ENCODE results near the gene ASS1. TPM values are rescaled to one million over a fixed set of nuclear protein-coding genes. Genes with fewer than 3 reads are reported as not detected.

The ASS1 gene
- total and polyA plus RNA-seq, 2 of the 13 experiments (the other 11 are each of a cell fraction or from before 2014, with no cell fraction given), result 77.6 to 122 TPM

DNA sequence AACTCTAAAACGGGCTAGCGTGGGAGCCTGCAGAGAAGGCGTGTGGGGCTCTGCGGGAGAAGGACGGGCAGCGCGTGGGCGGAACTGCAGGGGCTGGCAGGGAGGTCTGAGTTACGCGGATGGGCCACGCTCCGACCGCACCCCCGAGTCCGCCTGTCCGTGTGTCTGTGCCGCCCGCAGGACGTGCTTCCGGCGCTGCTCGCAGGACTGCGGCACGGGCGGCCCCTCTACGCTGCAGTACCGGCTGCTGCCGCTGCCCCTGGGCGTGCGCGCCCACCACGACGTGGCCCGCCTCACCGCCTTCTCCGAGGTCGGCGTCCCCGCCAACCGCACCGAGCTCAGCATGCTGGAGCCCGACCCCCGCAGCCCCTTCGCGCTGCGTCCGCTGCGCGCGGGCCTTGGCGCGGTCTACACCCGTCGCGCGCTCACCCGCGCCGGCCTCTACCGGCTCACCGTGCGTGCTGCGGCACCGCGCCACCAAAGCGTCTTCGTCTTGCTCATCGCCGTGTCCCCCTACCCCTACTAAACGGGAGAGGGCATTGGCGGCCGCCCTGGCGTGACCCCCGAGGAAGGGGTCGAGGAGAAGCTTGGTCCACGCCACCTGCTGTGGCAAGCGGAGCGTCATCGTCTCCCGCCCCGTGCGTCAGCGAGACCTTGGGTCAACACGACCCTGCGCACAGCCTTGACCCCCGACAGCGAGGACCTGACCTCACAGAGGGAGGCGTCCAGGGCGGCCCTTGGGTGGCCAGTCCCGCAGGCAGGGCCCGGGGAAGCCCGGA, 11.4 kb upstream of the ASS1 start (continued):
- TF ChIP-seq AGO1 (IDR thresholded peaks at IDR 0.05; ENCODE audit: low read depth, low read length, poor library complexity, severe bottlenecking) (no peak), ZMYM4 (CRISPR knock-in tag; IDR thresholded peaks at IDR 0.05) (peak; percentile 60; the same call in 1 of the 2 replicates), NFKB2 (CRISPR knock-in tag; IDR thresholded peaks at IDR 0.05; ENCODE audit: borderline replicate concordance) (peak; percentile 38; the same call in 1 of the 2 replicates), ZNF83 (CRISPR knock-in tag; IDR thresholded peaks at IDR 0.05; ENCODE audit: borderline replicate concordance) (peak; percentile 96), ZNF468 (CRISPR knock-in tag; IDR thresholded peaks at IDR 0.05) (0 out of 2 replicates have a peak, but pooled peaks have one; percentile 24), SCMH1 (CRISPR knock-in tag; IDR thresholded peaks at IDR 0.05; ENCODE audit: borderline replicate concordance) (no peak), ZSCAN20 (CRISPR knock-in tag; IDR thresholded peaks at IDR 0.05; ENCODE audit: borderline replicate concordance) (peak; percentile 17; the same call in 1 of the 2 replicates), MYNN (CRISPR knock-in tag; IDR thresholded peaks at IDR 0.05; ENCODE audit: low read depth) (no peak), RXRA (CRISPR knock-in tag; IDR thresholded peaks at IDR 0.05) (peak; percentile 78), RFX3 (CRISPR knock-in tag; IDR thresholded peaks at IDR 0.05) (no peak), RBFOX2 (IDR thresholded peaks at IDR 0.05; ENCODE audit: low read depth, low read length) (peak; percentile 47; the same call in 1 of the 2 replicates), ZNF724P (CRISPR knock-in tag; IDR thresholded peaks at IDR 0.05; ENCODE audit: borderline replicate concordance) (peak; percentile 38; the same call in 1 of the 2 replicates)
- TF ChIP-seq, protein P1, sequence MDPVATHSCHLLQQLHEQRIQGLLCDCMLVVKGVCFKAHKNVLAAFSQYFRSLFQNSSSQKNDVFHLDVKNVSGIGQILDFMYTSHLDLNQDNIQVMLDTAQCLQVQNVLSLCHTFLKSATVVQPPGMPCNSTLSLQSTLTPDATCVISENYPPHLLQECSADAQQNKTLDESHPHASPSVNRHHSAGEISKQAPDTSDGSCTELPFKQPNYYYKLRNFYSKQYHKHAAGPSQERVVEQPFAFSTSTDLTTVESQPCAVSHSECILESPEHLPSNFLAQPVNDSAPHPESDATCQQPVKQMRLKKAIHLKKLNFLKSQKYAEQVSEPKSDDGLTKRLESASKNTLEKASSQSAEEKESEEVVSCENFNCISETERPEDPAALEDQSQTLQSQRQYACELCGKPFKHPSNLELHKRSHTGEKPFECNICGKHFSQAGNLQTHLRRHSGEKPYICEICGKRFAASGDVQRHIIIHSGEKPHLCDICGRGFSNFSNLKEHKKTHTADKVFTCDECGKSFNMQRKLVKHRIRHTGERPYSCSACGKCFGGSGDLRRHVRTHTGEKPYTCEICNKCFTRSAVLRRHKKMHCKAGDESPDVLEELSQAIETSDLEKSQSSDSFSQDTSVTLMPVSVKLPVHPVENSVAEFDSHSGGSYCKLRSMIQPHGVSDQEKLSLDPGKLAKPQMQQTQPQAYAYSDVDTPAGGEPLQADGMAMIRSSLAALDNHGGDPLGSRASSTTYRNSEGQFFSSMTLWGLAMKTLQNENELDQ (CRISPR knock-in tag; IDR thresholded peaks at IDR 0.05; ENCODE audit: borderline replicate concordance), result no peak
- TF ChIP-seq, protein P2, sequence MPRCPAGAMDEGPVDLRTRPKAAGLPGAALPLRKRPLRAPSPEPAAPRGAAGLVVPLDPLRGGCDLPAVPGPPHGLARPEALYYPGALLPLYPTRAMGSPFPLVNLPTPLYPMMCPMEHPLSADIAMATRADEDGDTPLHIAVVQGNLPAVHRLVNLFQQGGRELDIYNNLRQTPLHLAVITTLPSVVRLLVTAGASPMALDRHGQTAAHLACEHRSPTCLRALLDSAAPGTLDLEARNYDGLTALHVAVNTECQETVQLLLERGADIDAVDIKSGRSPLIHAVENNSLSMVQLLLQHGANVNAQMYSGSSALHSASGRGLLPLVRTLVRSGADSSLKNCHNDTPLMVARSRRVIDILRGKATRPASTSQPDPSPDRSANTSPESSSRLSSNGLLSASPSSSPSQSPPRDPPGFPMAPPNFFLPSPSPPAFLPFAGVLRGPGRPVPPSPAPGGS (CRISPR knock-in tag; IDR thresholded peaks at IDR 0.05), result peak; percentile 59; the same call in 1 of the 2 replicates
- TF ChIP-seq, protein P3, sequence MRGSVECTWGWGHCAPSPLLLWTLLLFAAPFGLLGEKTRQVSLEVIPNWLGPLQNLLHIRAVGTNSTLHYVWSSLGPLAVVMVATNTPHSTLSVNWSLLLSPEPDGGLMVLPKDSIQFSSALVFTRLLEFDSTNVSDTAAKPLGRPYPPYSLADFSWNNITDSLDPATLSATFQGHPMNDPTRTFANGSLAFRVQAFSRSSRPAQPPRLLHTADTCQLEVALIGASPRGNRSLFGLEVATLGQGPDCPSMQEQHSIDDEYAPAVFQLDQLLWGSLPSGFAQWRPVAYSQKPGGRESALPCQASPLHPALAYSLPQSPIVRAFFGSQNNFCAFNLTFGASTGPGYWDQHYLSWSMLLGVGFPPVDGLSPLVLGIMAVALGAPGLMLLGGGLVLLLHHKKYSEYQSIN (CRISPR knock-in tag; IDR thresholded peaks at IDR 0.05; ENCODE audit: borderline replicate concordance), result no peak
- TF ChIP-seq, protein P4, sequence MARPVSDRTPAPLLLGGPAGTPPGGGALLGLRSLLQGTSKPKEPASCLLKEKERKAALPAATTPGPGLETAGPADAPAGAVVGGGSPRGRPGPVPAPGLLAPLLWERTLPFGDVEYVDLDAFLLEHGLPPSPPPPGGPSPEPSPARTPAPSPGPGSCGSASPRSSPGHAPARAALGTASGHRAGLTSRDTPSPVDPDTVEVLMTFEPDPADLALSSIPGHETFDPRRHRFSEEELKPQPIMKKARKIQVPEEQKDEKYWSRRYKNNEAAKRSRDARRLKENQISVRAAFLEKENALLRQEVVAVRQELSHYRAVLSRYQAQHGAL (CRISPR knock-in tag; IDR thresholded peaks at IDR 0.05; ENCODE audit: not compliant biosample characterization), result no peak
- TF ChIP-seq, protein P5, sequence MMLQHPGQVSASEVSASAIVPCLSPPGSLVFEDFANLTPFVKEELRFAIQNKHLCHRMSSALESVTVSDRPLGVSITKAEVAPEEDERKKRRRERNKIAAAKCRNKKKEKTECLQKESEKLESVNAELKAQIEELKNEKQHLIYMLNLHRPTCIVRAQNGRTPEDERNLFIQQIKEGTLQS (CRISPR knock-in tag; IDR thresholded peaks at IDR 0.05), result no peak
- TF ChIP-seq, protein P6, sequence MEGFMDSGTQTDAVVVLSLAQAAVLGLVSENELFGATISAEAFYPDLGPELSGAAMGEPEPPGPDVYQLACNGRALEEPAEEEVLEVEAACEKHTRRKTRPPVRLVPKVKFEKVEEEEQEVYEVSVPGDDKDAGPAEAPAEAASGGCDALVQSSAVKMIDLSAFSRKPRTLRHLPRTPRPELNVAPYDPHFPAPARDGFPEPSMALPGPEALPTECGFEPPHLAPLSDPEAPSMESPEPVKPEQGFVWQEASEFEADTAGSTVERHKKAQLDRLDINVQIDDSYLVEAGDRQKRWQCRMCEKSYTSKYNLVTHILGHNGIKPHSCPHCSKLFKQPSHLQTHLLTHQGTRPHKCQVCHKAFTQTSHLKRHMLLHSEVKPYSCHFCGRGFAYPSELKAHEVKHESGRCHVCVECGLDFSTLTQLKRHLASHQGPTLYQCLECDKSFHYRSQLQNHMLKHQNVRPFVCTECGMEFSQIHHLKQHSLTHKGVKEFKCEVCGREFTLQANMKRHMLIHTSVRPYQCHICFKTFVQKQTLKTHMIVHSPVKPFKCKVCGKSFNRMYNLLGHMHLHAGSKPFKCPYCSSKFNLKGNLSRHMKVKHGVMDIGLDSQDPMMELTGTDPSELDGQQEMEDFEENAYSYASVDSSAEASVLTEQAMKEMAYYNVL (CRISPR knock-in tag; IDR thresholded peaks at IDR 0.05; ENCODE audit: borderline replicate concordance), result no peak
- TF ChIP-seq, protein P7, sequence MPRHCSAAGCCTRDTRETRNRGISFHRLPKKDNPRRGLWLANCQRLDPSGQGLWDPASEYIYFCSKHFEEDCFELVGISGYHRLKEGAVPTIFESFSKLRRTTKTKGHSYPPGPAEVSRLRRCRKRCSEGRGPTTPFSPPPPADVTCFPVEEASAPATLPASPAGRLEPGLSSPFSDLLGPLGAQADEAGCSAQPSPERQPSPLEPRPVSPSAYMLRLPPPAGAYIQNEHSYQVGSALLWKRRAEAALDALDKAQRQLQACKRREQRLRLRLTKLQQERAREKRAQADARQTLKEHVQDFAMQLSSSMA (CRISPR knock-in tag; IDR thresholded peaks at IDR 0.05), result no peak

All from HepG2 (cell line).